Keratinocyte (primary cell): Measurements from ENCODE around the gene TRIM67.

Source experiments
- EZH2 ChIP-seq: IDR thresholded peaks from one replicate; pipeline ENCODE4 v1.6.1; 2012; ENCODE audit warnings: inconsistent platforms, mild to moderate bottlenecking, low read length, moderate library complexity
- TF ChIP-seq, protein P1 (sequence below), 3 experiments: IDR thresholded peaks in 1 of 3; conservative IDR thresholded peaks in 1 of 3; optimal IDR thresholded peaks in 1 of 3; 2 replicates in 2 of 3; 3 replicates in 1 of 3; pipeline versions ENCODE3 to v1.5.1; 2011; ENCODE audit warnings: low read length in 3 of 3, mild to moderate bottlenecking in 3 of 3, moderate library complexity in 2 of 3, control low read depth in 1 of 3, inconsistent platforms in 1 of 3; ENCODE audit not compliant: insufficient read depth in 2 of 3; ENCODE audit errors: extremely low read depth in 1 of 3

DNA sequence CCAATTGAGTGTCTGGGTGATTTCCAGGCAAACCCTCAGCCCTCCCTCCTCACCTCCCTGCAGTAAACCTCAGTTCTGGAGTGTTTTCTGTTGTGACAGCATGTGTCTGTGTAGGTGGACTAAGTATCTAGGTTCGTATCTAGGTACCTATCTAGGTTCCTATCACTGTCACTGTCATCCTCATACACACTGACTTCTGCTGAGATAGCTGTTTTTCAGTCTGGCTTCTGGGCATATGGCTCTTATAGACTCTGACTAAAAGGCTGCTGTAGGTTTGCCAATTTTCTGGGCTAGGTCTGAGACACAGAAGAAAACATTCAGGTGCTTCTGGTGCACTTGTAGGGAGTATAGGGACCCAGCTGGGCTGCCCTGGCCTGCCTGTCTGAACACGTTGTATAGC is 8.1 kb upstream of the TRIM67 start:
- TF ChIP-seq, protein P1, sequence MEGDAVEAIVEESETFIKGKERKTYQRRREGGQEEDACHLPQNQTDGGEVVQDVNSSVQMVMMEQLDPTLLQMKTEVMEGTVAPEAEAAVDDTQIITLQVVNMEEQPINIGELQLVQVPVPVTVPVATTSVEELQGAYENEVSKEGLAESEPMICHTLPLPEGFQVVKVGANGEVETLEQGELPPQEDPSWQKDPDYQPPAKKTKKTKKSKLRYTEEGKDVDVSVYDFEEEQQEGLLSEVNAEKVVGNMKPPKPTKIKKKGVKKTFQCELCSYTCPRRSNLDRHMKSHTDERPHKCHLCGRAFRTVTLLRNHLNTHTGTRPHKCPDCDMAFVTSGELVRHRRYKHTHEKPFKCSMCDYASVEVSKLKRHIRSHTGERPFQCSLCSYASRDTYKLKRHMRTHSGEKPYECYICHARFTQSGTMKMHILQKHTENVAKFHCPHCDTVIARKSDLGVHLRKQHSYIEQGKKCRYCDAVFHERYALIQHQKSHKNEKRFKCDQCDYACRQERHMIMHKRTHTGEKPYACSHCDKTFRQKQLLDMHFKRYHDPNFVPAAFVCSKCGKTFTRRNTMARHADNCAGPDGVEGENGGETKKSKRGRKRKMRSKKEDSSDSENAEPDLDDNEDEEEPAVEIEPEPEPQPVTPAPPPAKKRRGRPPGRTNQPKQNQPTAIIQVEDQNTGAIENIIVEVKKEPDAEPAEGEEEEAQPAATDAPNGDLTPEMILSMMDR (optimal IDR thresholded peaks at IDR 0.05 in 1 of 3, IDR thresholded peaks at IDR 0.05 in 1 of 3, conservative IDR thresholded peaks at IDR 0.05 in 1 of 3; ENCODE audit: extremely low read depth in 1 of 3, insufficient read depth in 2 of 3, low read length in 3 of 3): no peak
- TF ChIP-seq EZH2: no peak
